Measurements from ENCODE around the gene GPBP1L1. TPM values are rescaled to one million over a fixed set of nuclear protein-coding genes. Genes with fewer than 3 reads are reported as not detected.
A peak's percentile ranks its signal among the peaks of the same experiment; 100 is the strongest.

The GPBP1L1 gene
- total and polyA plus RNA-seq, 9 of the 15 experiments (the other 6 are each of a cell fraction or from before 2014, with no cell fraction given), result 86.0 to 216 (median 138) TPM

GRCh38 chr1:45687754-45688740, 1.7 kb upstream of the GPBP1L1 start, which contains the start of gene TMEM69 (continued):
- no peak for TF ChIP-seq ZFP36 (IDR thresholded peaks at IDR 0.05; ENCODE audit: low read depth, low read length, partially characterized antibody)
- TF ChIP-seq, protein P1, sequence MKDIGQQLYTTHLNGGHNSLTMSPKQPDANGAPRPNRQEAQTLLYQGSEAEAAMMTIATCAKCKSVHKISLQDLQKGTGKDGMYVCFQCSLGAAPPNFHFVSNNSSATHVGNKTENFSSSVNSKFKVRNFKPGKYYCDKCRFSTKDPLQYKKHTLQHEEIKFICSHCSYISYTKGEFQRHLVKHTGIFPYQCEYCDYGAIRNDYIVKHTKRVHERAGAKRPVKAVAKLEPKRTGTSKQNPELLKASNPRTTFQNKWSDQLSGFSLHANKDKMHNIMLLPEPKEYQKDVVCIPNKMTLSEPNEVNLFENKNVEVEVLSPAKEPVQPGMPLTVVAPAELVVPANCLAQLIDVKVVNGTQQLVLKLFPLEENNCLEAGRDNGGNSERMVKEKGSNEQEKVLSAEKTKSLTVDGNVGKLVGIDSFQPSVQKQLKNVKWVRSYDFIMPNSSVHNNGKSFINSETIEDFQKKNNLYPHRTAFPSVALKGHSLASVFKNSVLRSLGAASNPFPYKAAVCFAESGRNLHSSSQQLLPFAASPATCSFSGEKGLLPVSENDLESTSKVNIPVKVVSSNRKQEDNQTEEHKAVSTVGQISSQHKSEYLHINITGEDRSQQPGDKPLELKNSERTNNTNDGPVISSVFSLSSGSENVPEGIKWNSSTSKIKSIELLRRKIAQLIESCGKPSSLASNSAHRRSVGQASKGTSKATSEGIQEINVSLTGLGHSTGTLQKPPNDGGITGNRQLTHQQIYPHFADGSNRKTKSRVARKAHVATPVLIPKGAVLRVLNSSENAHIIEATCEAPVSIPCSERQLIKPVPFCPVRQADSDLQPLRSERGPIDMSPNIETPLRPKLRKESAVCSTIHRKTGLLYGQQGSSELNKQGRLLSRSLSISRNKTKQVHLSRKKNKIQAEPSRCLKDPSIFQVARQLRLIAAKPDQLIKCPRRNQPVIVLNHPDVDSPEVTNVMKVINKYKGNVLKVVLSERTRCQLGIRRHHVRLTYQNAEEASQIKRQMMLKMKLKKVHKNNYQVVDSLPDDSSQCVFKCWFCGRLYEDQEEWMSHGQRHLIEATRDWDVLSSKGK (CRISPR knock-in tag; IDR thresholded peaks at IDR 0.05), result 0 out of 2 replicates have a peak, but pooled peaks have one; percentile 5
- TF ChIP-seq MTA2 (IDR thresholded peaks at IDR 0.05; ENCODE audit: low read depth), result peak; percentile 24
- TF ChIP-seq ZNF76 (CRISPR knock-in tag; IDR thresholded peaks at IDR 0.05; ENCODE audit: borderline replicate concordance), result 0 out of 2 replicates have a peak, but pooled peaks have one; percentile 46
- TF ChIP-seq ZNF311 (CRISPR knock-in tag; IDR thresholded peaks at IDR 0.05), result no peak
- TF ChIP-seq HDAC2 (IDR thresholded peaks at IDR 0.05), result peak; percentile 91
- peak; percentile 60 for TF ChIP-seq GTF2B (IDR thresholded peaks at IDR 0.05; ENCODE audit: extremely low read depth, insufficient read length)
- TF ChIP-seq GTF2E2 (tag; IDR thresholded peaks at IDR 0.05), result peak; percentile 99
- TF ChIP-seq TAF7 (tag; IDR thresholded peaks at IDR 0.05), result peak; percentile 98
- TF ChIP-seq MAFK (IDR thresholded peaks at IDR 0.05; ENCODE audit: low read length), result no peak; the same call in 1 of the 2 replicates
- TF ChIP-seq ZNF830 (CRISPR knock-in tag; IDR thresholded peaks at IDR 0.05), result no peak
- TF ChIP-seq CHAMP1 (IDR thresholded peaks at IDR 0.05), result peak; percentile 78; the same call in 1 of the 2 replicates
- TF ChIP-seq, protein P2, sequence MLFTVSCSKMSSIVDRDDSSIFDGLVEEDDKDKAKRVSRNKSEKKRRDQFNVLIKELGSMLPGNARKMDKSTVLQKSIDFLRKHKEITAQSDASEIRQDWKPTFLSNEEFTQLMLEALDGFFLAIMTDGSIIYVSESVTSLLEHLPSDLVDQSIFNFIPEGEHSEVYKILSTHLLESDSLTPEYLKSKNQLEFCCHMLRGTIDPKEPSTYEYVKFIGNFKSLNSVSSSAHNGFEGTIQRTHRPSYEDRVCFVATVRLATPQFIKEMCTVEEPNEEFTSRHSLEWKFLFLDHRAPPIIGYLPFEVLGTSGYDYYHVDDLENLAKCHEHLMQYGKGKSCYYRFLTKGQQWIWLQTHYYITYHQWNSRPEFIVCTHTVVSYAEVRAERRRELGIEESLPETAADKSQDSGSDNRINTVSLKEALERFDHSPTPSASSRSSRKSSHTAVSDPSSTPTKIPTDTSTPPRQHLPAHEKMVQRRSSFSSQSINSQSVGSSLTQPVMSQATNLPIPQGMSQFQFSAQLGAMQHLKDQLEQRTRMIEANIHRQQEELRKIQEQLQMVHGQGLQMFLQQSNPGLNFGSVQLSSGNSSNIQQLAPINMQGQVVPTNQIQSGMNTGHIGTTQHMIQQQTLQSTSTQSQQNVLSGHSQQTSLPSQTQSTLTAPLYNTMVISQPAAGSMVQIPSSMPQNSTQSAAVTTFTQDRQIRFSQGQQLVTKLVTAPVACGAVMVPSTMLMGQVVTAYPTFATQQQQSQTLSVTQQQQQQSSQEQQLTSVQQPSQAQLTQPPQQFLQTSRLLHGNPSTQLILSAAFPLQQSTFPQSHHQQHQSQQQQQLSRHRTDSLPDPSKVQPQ (CRISPR knock-in tag; IDR thresholded peaks at IDR 0.05; ENCODE audit: borderline replicate concordance), result no peak
- 0 out of 2 replicates have a peak, but pooled peaks have one; percentile 82 for TF ChIP-seq STAT6 (CRISPR knock-in tag; IDR thresholded peaks at IDR 0.05)

Measured in K562 (cell line).